Measurements from ENCODE around the gene SLC25A22. TPM values are rescaled to one million over a fixed set of nuclear protein-coding genes. Genes with fewer than 3 reads are reported as not detected.

Gene SLC25A22
- total RNA-seq, 1 donor from 2014 or later: 35.6 TPM

GRCh38 chr11:825366-826226 lies 27.5 kb upstream of the SLC25A22 start:
- Mint-ChIP-seq H3K27ac (peak overlapping the region; percentile 29), H3K36me3 (no peaks in the 10 kb centered on the region), H3K4me3 (no peak overlapping the region), H3K4me1 (ENCODE audit: unreplicated experiment) (peaks cover 10% of the 10 kb centered on the region), H3K27me3 (peaks cover 32% of the 10 kb centered on the region), H3K9me3 (no peaks in the 10 kb centered on the region)
- DNase-seq (ENCODE audit: extremely low spot score, unreplicated experiment): no peak
- no peak for TF ChIP-seq CTCF (conservative IDR thresholded peaks at IDR 0.05)

- Mint-ChIP-seq H3K4me1 (ENCODE audit: unreplicated experiment) (peaks cover 10% of the 10 kb centered on the region), H3K36me3 (no peaks in the 10 kb centered on the region), H3K9me3 (no peaks in the 10 kb centered on the region), H3K4me3 (no peak overlapping the region), H3K27ac (peak overlapping the region; percentile 29), H3K27me3 (peaks cover 27% of the 10 kb centered on the region)
- TF ChIP-seq CTCF (conservative IDR thresholded peaks at IDR 0.05): no peak
- no peak for DNase-seq (ENCODE audit: extremely low spot score, unreplicated experiment)
These were observed 26.9 kb upstream of the SLC25A22 start for GRCh38 chr11:824942-825341.

GRCh38 chr11:824292-824880 lies 26.3 kb upstream of the SLC25A22 start:
- Mint-ChIP-seq H3K27me3 (peaks cover 24% of the 10 kb centered on the region), H3K4me3 (no peak overlapping the region), H3K27ac (no peak overlapping the region), H3K4me1 (ENCODE audit: unreplicated experiment) (peaks cover 10% of the 10 kb centered on the region), H3K9me3 (no peaks in the 10 kb centered on the region), H3K36me3 (no peaks in the 10 kb centered on the region)
- no peak for TF ChIP-seq CTCF (conservative IDR thresholded peaks at IDR 0.05)
- no peak for DNase-seq (ENCODE audit: extremely low spot score, unreplicated experiment)

DNA sequence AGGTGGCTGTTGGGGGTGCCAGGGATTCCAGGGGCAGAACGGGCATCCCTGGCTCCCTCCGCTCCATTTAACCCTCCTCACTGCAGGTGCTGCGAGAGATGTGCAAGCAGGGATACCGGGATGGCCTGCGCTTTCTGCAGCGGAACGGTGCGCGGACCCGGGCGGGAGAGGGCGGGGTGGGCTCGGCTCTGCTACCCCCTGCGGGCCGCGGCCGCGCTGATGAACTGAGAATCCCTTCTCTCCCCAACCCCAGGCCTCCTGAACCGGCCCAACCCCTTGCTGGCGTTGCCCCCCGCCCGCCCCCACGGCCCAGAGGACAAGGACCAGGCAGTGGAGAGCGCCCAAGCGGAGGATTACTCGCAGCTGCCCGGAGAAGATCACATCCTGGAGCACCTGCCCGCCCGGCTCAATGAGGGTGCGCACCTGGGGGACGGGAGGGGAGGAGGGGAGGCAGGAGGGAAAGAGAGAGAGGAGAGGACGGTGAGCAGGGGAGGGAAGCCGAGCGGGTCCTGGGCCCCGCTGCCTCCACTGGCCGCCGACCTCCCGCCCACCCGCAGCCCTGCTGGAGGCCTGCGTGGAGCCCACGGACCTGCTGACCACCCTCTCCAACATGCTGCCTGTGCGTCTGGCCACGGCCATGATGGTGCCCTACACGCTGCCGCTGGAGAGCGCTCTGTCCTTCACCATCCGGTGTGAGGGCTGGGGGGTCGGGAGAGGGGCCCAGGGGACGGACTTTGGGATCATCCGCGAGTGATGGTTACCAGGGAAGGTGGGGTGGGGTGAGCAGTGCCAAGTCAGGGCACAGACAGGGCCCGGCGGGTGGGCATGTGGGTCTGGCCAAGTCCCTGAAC lies 25.6 kb upstream of the SLC25A22 start:
- TF ChIP-seq CTCF (conservative IDR thresholded peaks at IDR 0.05): no peak
- no peak overlapping the region for H3K27ac Mint-ChIP-seq
- no peak overlapping the region for H3K4me3 Mint-ChIP-seq
- no peaks in the 10 kb centered on the region for H3K9me3 Mint-ChIP-seq
- H3K36me3 Mint-ChIP-seq: no peaks in the 10 kb centered on the region
- no peak for DNase-seq (ENCODE audit: extremely low spot score, unreplicated experiment)
- H3K27me3 Mint-ChIP-seq: peaks cover 17% of the 10 kb centered on the region
- H3K4me1 Mint-ChIP-seq (ENCODE audit: unreplicated experiment): peaks cover 10% of the 10 kb centered on the region

DNA sequence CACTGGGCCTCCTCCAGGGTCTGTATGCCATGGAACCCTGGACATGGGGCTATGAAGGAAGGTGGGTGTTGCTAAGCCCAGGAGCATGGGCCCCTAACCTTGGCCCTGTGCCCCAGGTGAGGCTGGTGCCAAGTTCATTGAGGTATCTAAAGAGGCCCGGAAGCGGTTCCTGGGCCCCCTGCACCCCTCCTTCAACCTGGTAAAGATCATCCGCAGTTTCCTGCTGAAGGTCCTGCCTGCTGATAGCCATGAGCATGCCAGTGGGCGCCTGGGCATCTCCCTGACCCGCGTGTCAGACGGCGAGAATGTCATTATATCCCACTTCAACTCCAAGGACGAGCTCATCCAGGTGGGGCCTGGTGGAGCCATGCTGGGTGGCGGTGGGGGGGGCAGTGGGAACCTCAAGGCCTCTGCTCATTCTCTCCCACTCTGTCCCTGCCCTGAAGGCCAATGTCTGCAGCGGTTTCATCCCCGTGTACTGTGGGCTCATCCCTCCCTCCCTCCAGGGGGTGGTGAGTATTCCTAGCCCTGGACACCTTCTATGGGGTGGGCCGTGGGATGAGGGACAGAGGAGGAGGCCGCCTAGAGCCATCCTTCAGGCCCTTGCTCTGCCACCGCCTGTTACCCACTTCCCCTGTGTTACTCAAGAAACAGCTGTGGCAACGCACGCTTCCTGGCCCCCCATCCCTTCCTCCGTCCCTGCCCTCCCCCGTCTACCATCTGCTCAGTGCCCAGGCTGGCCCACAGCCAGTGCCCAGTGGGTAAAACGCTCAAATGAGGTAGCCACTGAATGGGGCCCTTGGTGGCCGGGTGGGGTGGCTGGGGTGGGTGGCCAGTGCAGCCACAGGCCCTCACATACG lies 23.7 kb upstream of the SLC25A22 start:
- Mint-ChIP-seq H3K27me3 (peaks cover 5% of the 10 kb centered on the region), H3K4me3 (peak overlapping the region; percentile 63), H3K4me1 (ENCODE audit: unreplicated experiment) (no peaks in the 10 kb centered on the region), H3K27ac (no peak overlapping the region), H3K9me3 (no peaks in the 10 kb centered on the region), H3K36me3 (no peaks in the 10 kb centered on the region)
- no peak for TF ChIP-seq CTCF (conservative IDR thresholded peaks at IDR 0.05)
- no peak for DNase-seq (ENCODE audit: extremely low spot score, unreplicated experiment)

Measured in type B pancreatic cell (in vitro differentiated cells).